SK-N-SH treated with all-trans-retinoic acid at 6 μM for 48 hours (cell line): ENCODE results near the gene LNX2.

Experiments used
- ATAC-seq: fragments of 200-7000 bp; cut with Tn5 transposase; 3 replicates; pipeline ENCODE4 v1.9.1; 2020; ENCODE audit warnings: mild to moderate bottlenecking, moderate library complexity
- ARNTL ChIP-seq: fragments of 450-650 bp; formaldehyde crosslinking; IDR thresholded peaks from 2 replicates; pipeline ENCODE4 v1.5.0; 2020; ENCODE audit warnings: low read depth, mild to moderate bottlenecking, moderate library complexity, borderline replicate concordance
- CREB5 ChIP-seq: fragments of 250-450 bp; sonication (Bioruptor Pico); IDR thresholded peaks from 2 replicates; pipeline ENCODE4 v1.5.1; 2020; ENCODE audit warnings: low read depth, mild to moderate bottlenecking, moderate library complexity
- ESRRG ChIP-seq: fragments of 250-450 bp; sonication (Bioruptor Pico); IDR thresholded peaks from 2 replicates; pipeline ENCODE4 v1.6.1; 2021; ENCODE audit warnings: mild to moderate bottlenecking
- ISL1 ChIP-seq: fragments of 250-450 bp; sonication (Bioruptor Pico); IDR thresholded peaks from 2 replicates; pipeline ENCODE4 v2.1.2; 2022; ENCODE audit warnings: mild to moderate bottlenecking, moderate library complexity
- PATZ1 ChIP-seq: fragments of 250-450 bp; sonication (Bioruptor Pico); IDR thresholded peaks from 2 replicates; pipeline ENCODE4 v1.8.0; 2020; ENCODE audit warnings: mild to moderate bottlenecking, moderate library complexity, borderline replicate concordance
- PPARA ChIP-seq: fragments of 250-450 bp; sonication (Bioruptor Pico); IDR thresholded peaks from 2 replicates; pipeline ENCODE4 v1.5.0; 2020; ENCODE audit warnings: mild to moderate bottlenecking, borderline replicate concordance
- RARB ChIP-seq: fragments of 250-450 bp; sonication (Bioruptor Pico); IDR thresholded peaks from 2 replicates; pipeline ENCODE4 v1.8.0; 2021; ENCODE audit warnings: mild to moderate bottlenecking, moderate library complexity
- TOX ChIP-seq: fragments of 250-450 bp; sonication (Bioruptor Pico); IDR thresholded peaks from 2 replicates; pipeline ENCODE4 v1.8.0; 2021; ENCODE audit warnings: mild to moderate bottlenecking, moderate library complexity, borderline replicate concordance
- ZC3H10 ChIP-seq: fragments of 250-450 bp; sonication (Bioruptor Pico); IDR thresholded peaks from 2 replicates; pipeline ENCODE4 v1.5.1; 2021; ENCODE audit warnings: mild to moderate bottlenecking, moderate library complexity
- ZFP30 ChIP-seq: fragments of 450-650 bp; formaldehyde crosslinking; IDR thresholded peaks from 2 replicates; pipeline ENCODE4 v1.5.0; 2022; ENCODE audit warnings: mild to moderate bottlenecking, moderate library complexity
- ZNF70 ChIP-seq: fragments of 450-650 bp; formaldehyde crosslinking; IDR thresholded peaks from 2 replicates; pipeline ENCODE4 v1.5.0; 2020; ENCODE audit warnings: mild to moderate bottlenecking, moderate library complexity
- ZNF8 ChIP-seq: fragments of 450-650 bp; formaldehyde crosslinking; IDR thresholded peaks from 2 replicates; pipeline ENCODE4 v1.5.0; 2020; ENCODE audit warnings: mild to moderate bottlenecking, moderate library complexity
- TF ChIP-seq, protein P1 (sequence below): fragments of 250-450 bp; sonication (Bioruptor Pico); IDR thresholded peaks from 2 replicates; pipeline ENCODE4 v1.5.1; 2021; ENCODE audit warnings: mild to moderate bottlenecking, moderate library complexity
- TF ChIP-seq, protein P2 (sequence below): fragments of 250-450 bp; sonication (Bioruptor Pico); IDR thresholded peaks from 2 replicates; pipeline ENCODE4 v1.5.0; 2020; ENCODE audit warnings: mild to moderate bottlenecking, moderate library complexity
- TF ChIP-seq, protein P3 (sequence below): fragments of 250-450 bp; sonication (Bioruptor Pico); IDR thresholded peaks from 2 replicates; pipeline ENCODE4 v1.8.0; 2021; ENCODE audit warnings: low read depth, mild to moderate bottlenecking, moderate library complexity, borderline replicate concordance

Gene LNX2

GRCh38 chr13:27605099-27605498 lies 15.2 kb downstream of the LNX2 start (continued):
- TF ChIP-seq, protein P1, sequence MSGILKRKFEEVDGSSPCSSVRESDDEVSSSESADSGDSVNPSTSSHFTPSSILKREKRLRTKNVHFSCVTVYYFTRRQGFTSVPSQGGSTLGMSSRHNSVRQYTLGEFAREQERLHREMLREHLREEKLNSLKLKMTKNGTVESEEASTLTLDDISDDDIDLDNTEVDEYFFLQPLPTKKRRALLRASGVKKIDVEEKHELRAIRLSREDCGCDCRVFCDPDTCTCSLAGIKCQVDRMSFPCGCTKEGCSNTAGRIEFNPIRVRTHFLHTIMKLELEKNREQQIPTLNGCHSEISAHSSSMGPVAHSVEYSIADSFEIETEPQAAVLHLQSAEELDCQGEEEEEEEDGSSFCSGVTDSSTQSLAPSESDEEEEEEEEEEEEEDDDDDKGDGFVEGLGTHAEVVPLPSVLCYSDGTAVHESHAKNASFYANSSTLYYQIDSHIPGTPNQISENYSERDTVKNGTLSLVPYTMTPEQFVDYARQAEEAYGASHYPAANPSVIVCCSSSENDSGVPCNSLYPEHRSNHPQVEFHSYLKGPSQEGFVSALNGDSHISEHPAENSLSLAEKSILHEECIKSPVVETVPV (CRISPR knock-in tag), result no peak
- TF ChIP-seq, protein P2, sequence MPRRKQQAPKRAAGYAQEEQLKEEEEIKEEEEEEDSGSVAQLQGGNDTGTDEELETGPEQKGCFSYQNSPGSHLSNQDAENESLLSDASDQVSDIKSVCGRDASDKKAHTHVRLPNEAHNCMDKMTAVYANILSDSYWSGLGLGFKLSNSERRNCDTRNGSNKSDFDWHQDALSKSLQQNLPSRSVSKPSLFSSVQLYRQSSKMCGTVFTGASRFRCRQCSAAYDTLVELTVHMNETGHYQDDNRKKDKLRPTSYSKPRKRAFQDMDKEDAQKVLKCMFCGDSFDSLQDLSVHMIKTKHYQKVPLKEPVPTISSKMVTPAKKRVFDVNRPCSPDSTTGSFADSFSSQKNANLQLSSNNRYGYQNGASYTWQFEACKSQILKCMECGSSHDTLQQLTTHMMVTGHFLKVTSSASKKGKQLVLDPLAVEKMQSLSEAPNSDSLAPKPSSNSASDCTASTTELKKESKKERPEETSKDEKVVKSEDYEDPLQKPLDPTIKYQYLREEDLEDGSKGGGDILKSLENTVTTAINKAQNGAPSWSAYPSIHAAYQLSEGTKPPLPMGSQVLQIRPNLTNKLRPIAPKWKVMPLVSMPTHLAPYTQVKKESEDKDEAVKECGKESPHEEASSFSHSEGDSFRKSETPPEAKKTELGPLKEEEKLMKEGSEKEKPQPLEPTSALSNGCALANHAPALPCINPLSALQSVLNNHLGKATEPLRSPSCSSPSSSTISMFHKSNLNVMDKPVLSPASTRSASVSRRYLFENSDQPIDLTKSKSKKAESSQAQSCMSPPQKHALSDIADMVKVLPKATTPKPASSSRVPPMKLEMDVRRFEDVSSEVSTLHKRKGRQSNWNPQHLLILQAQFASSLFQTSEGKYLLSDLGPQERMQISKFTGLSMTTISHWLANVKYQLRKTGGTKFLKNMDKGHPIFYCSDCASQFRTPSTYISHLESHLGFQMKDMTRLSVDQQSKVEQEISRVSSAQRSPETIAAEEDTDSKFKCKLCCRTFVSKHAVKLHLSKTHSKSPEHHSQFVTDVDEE (CRISPR knock-in tag), result no peak
- TF ChIP-seq RARB (CRISPR knock-in tag), result no peak
- TF ChIP-seq, protein P3, sequence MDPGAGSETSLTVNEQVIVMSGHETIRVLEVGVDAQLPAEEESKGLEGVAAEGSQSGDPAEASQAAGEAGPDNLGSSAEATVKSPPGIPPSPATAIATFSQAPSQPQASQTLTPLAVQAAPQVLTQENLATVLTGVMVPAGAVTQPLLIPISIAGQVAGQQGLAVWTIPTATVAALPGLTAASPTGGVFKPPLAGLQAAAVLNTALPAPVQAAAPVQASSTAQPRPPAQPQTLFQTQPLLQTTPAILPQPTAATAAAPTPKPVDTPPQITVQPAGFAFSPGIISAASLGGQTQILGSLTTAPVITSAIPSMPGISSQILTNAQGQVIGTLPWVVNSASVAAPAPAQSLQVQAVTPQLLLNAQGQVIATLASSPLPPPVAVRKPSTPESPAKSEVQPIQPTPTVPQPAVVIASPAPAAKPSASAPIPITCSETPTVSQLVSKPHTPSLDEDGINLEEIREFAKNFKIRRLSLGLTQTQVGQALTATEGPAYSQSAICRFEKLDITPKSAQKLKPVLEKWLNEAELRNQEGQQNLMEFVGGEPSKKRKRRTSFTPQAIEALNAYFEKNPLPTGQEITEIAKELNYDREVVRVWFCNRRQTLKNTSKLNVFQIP (CRISPR knock-in tag), result no peak
- no peak for TF ChIP-seq ESRRG
- no peak for TF ChIP-seq ISL1 (CRISPR knock-in tag)
- TF ChIP-seq ARNTL, result no peak

GRCh38 chr13:27601803-27602202 lies 18.5 kb downstream of the LNX2 start:
- TF ChIP-seq PATZ1 (CRISPR knock-in tag), result no peak
- TF ChIP-seq, protein P1 (CRISPR knock-in tag), result no peak
- no peak for ATAC-seq

DNA sequence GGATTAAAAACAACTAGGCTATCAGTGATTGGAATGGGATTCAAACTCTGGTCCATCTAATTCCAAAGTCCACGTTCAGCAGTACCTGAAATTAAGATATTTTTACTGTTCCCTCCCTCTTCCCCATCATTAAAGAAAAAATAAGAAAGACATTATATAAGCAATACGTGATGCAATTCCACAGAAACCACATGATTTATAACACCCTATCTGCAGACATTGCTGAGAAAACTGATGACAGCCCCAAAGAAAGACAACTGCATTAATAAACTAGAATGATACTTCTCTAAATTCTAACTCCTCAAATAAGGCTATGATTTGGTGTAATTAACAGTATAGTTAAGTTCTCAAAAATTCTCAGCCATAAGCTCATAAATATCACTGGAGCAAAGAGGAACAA lies 19.1 kb downstream of the LNX2 start:
- TF ChIP-seq PPARA (no peak), ISL1 (CRISPR knock-in tag) (no peak), ZFP30 (no peak), ZNF8 (no peak), CREB5 (CRISPR knock-in tag) (no peak), TOX (CRISPR knock-in tag) (no peak), ZNF70 (CRISPR knock-in tag) (no peak), ZC3H10 (CRISPR knock-in tag) (no peak), PATZ1 (CRISPR knock-in tag) (no peak)
- TF ChIP-seq, protein P1 (CRISPR knock-in tag), result no peak
- TF ChIP-seq, protein P3 (CRISPR knock-in tag), result no peak
- TF ChIP-seq, protein P2 (CRISPR knock-in tag), result no peak
- TF ChIP-seq, all 23 proteins: peak for 0
- no peak for ATAC-seq
